IPS DF 6.9 (cell line): ENCODE measurements around the gene CACNA1H.
"Not testable (repeated sequence)": the region's sequence is repeated elsewhere in the genome, so short reads cannot be mapped to it uniquely, and the experiment has no call there.

ENCODE experiments used
- DNase-seq: peaks from one replicate; pipeline ENCODE4 v3.0.0-alpha.2; 2013; ENCODE audit warnings: low read depth, low spot score
- H3K27ac ChIP-seq: one replicate; pipeline ENCODE4 v1.5.1; 2013; ENCODE audit warnings: low read length, control low read depth
- H3K27me3 ChIP-seq: 2 replicates; pipeline ENCODE4 v1.6.1; 2013; ENCODE audit warnings: mild to moderate bottlenecking, low read length; ENCODE audit not compliant: control insufficient read depth, insufficient read depth
- H3K36me3 ChIP-seq: 2 replicates; pipeline ENCODE4 v1.6.1; 2013; ENCODE audit warnings: low read length; ENCODE audit not compliant: control insufficient read depth, insufficient read depth
- H3K4me1 ChIP-seq: 2 replicates; pipeline ENCODE4 v1.6.1; 2013; ENCODE audit warnings: low read length; ENCODE audit not compliant: control insufficient read depth, insufficient read depth
- H3K4me3 ChIP-seq: 2 replicates; pipeline ENCODE4 v1.5.1; 2013; ENCODE audit warnings: mild to moderate bottlenecking, low read length
- H3K9me3 ChIP-seq: 2 replicates; pipeline ENCODE4 v1.6.1; 2013; ENCODE audit warnings: low read length, inconsistent platforms; ENCODE audit not compliant: control insufficient read depth, insufficient read depth
- WGBS: extraction: QIAGEN DNeasy Blood & Tissue Kit; methylation state at CpG from one replicate; pipeline ENCODE4 v1.1.7; 2013; ENCODE audit warnings: mixed read lengths, missing lambda C conversion rate; ENCODE audit not compliant: insufficient read length, insufficient coverage; 5-methylcytosine and 5-hydroxymethylcytosine counted together

Gene CACNA1H

GRCh38 chr16:1182950-1183907, 30.3 kb downstream of the CACNA1H start:
- no peaks in the 10 kb centered on the region for H3K27me3 ChIP-seq
- H3K4me1 ChIP-seq: peaks cover 1% of the 10 kb centered on the region; the same call in 1 of the 2 replicates
- DNase-seq: no peak
- H3K4me3 ChIP-seq: no peak overlapping the region
- no peaks in the 10 kb centered on the region for H3K9me3 ChIP-seq
- no peaks in the 10 kb centered on the region; the same call in 1 of the 2 replicates for H3K36me3 ChIP-seq
- no CpG with 5 or more reads among the region's 45 CpGs for WGBS
- no peak overlapping the region for H3K27ac ChIP-seq

GRCh38 chr16:1184156-1184868, 31.4 kb downstream of the CACNA1H start:
- no peaks in the 10 kb centered on the region for H3K9me3 ChIP-seq
- no peaks in the 10 kb centered on the region for H3K36me3 ChIP-seq
- no peak overlapping the region for H3K27ac ChIP-seq
- DNase-seq: no peak
- H3K4me1 ChIP-seq: peaks cover 1% of the 10 kb centered on the region; the same call in 1 of the 2 replicates
- no CpG with 5 or more reads among the region's 26 CpGs for WGBS
- no peak overlapping the region for H3K4me3 ChIP-seq
- H3K27me3 ChIP-seq: no peaks in the 10 kb centered on the region

GRCh38 chr16:1184980-1185379, 32.1 kb downstream of the CACNA1H start:
- DNase-seq: no peak
- no peak overlapping the region for H3K27ac ChIP-seq
- H3K4me1 ChIP-seq: peaks cover 1% of the 10 kb centered on the region; the same call in 1 of the 2 replicates
- H3K27me3 ChIP-seq: no peaks in the 10 kb centered on the region
- H3K36me3 ChIP-seq: no peaks in the 10 kb centered on the region
- H3K4me3 ChIP-seq: no peak overlapping the region
- H3K9me3 ChIP-seq: no peaks in the 10 kb centered on the region
- WGBS: no CpG with 5 or more reads among the region's 18 CpGs

- not testable (repeated sequence) for H3K27ac ChIP-seq, H3K4me1 ChIP-seq, H3K36me3 ChIP-seq, H3K4me3 ChIP-seq, DNase-seq, H3K27me3 ChIP-seq, H3K9me3 ChIP-seq
- WGBS: no CpG with 5 or more reads among the region's 86 CpGs
These were observed 32.7 kb downstream of the CACNA1H start for GRCh38 chr16:1185460-1186207.

GRCh38 chr16:1188432-1189189, 35.7 kb downstream of the CACNA1H start:
- no CpG with 5 or more reads among the region's 32 CpGs for WGBS
- H3K4me3 ChIP-seq: no peak overlapping the region
- H3K9me3 ChIP-seq: no peaks in the 10 kb centered on the region
- no peak overlapping the region for H3K27ac ChIP-seq
- DNase-seq: peak; percentile 31
- H3K4me1 ChIP-seq: 0 out of 2 replicates have a peak, but pooled peaks cover 2% of the 10 kb centered on the region
- H3K36me3 ChIP-seq: no peaks in the 10 kb centered on the region
- H3K27me3 ChIP-seq: no peaks in the 10 kb centered on the region

- WGBS: no CpG with 5 or more reads among the region's 7 CpGs
- Histone ChIP-seq H3K9me3 (no peaks in the 10 kb centered on the region), H3K4me1 (peaks cover 2% of the 10 kb centered on the region; the same call in 1 of the 2 replicates), H3K4me3 (no peak overlapping the region), H3K27ac (no peak overlapping the region), H3K36me3 (no peaks in the 10 kb centered on the region), H3K27me3 (no peaks in the 10 kb centered on the region)
- no peak for DNase-seq
These were observed 36.5 kb downstream of the CACNA1H start for GRCh38 chr16:1189455-1189854.

GRCh38 chr16:1190789-1191188, 37.9 kb downstream of the CACNA1H start:
- no CpG with 5 or more reads among the region's 11 CpGs for WGBS
- not testable (repeated sequence) for H3K4me1 ChIP-seq, DNase-seq, H3K36me3 ChIP-seq, H3K9me3 ChIP-seq, H3K27ac ChIP-seq, H3K27me3 ChIP-seq, H3K4me3 ChIP-seq

GRCh38 chr16:1192384-1193073, 39.6 kb downstream of the CACNA1H start:
- no peak for DNase-seq
- no peaks in the 10 kb centered on the region for H3K36me3 ChIP-seq
- H3K27ac ChIP-seq: no peak overlapping the region
- peaks cover 2% of the 10 kb centered on the region; the same call in 1 of the 2 replicates for H3K4me1 ChIP-seq
- no CpG with 5 or more reads among the region's 9 CpGs for WGBS
- no peak overlapping the region for H3K4me3 ChIP-seq
- H3K9me3 ChIP-seq: no peaks in the 10 kb centered on the region
- no peaks in the 10 kb centered on the region for H3K27me3 ChIP-seq

GRCh38 chr16:1193143-1193824, 40.4 kb downstream of the CACNA1H start:
- H3K9me3 ChIP-seq: no peaks in the 10 kb centered on the region
- WGBS: no CpG with 5 or more reads among the region's 30 CpGs
- no peak overlapping the region for H3K4me3 ChIP-seq
- no peaks in the 10 kb centered on the region for H3K27me3 ChIP-seq
- no peaks in the 10 kb centered on the region for H3K36me3 ChIP-seq
- peaks cover 2% of the 10 kb centered on the region; the same call in 1 of the 2 replicates for H3K4me1 ChIP-seq
- no peak for DNase-seq
- no peak overlapping the region for H3K27ac ChIP-seq
